NCI-H524 treated with DMSO at 0.1 percent for 48 hours (cell line): Measurements from ENCODE around the gene AKTIP.
"Not testable (repeated sequence)": the region's sequence is repeated elsewhere in the genome, so short reads cannot be mapped to it uniquely, and the experiment has no call there.

Experiments
- DNase-seq: peaks from one replicate; lab custom pipeline; 2025; lab: John Stamatoyannopoulos, UW

The AKTIP gene

DNA sequence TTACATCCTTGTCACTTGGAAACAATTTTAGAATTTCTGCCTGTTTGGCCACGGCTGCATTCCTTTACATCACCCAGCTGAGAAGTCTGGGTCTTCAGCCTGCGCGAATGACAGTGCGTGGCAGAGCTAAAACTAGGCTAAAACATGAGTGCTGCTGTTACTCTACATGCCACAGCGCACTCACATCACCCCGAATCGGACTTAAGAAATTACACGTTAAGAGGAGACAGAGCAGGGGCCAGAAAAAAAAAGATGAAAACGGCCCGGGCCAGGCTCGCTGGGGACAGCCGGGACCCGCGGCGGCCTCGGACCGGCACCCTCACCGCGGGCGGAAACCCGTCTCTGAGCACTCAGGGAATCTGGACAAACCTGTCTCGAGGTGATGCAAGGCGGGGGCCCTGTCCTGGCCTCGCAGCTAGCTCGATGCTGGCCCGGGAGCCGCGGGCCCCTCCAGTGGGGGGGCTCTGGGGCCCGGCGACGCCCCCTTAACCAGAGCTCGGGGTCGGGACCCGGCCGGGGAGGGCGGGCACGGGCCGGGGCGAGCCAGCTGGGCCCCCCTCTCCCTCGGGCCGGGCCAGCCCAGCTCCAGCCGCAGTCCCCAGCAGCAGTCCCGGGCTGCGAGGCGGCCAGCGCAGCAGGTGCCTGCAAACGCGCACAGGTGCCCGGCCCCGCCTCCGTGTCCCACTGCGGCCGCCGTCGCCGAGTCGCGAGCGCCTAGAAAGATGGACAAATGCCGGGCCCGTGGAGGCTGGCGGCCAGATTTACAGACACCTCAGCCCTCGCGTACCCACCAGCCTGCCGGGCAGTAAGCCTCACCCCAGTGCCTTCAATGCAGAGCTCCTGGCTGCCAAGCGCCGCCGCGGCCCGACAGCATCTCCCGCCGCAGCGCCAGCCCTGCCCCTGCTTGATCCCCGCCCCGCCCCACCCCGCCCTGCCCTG, at the start of gene AKTIP:
TSS of gene AKTIP (minus strand) at position 879 of the 939 bp plus-strand sequence. CDS start 2,950 bp downstream, outside the sequence.
- no peak for DNase-seq

DNA sequence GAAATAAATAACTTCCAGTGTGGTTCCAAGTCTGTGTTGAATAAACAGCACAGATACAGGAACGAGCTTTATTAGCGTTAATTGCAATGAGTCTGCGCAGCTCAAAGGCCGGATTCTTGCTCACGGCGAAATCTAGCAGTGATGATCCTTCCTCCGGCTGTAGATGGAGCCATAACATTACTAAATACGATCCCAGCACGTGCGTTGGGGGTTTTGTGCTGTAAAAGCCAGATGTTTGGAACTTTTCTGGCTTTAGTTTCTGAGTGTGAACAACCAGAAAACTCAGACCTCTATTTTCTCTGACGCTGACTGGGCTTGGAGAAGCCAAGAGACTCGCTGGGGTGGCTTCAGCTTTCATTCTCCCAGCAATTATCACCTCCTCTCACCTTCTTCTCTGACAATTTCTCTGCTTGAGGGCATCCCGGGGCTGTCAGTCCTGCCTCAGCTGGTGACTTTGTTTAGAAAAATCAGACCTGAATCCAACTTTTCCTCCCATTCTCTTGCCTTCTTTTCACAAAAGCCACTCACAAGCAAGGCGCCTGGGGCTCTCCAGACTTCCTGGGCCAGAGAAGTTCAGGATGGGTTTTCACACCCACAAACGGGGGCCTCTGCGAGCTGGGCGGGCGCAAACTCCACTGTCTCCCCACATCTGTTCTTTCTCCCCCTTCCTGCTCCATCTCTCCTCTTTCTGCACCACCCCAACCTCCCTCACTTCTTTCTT, 47.1 kb upstream of the AKTIP start:
- peak; percentile 54 for DNase-seq

- no peak for DNase-seq
Observed at GRCh38 chr16:53546988-53547391, 44.0 kb upstream of the AKTIP start.

DNA sequence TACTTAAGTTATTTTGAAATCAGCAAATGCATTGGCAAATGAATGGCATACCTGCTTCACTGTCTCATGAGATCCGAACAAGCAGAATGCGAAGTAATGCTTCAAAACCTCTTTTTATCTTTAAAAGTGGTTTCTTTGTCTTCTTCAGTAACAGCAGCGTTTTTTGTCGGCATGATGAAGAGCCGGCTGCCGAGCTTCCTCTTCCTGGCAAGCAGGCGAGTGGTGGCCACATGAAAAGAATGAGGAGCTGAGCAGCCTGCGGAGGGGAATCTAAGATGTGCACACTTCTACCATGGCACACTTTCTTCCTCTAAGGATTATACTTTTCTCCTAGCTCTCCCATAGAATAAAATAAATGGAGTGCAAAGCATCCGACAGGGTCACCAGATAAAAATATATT, 42.4 kb upstream of the AKTIP start:
- DNase-seq: no peak

DNA sequence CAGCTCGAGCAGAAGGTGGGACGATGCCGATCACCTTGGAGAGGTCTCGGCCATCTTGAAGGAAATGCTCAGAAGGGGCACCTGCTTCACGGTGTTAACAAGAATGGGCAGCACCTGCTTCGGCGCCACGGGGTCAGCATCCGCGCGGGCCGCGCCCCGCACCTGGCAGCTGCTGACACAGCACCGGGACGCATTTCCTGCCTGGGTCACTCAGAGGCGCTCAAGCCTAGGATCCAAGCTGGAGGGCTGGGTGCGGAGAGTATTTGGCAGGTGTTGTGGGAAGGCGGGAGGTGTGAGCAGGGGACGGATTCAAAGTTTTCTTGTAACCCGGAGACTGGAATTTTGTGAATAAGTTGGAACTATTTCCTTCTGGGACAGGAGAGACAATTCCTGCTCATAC, 39.3 kb upstream of the AKTIP start:
- DNase-seq: no peak

DNA sequence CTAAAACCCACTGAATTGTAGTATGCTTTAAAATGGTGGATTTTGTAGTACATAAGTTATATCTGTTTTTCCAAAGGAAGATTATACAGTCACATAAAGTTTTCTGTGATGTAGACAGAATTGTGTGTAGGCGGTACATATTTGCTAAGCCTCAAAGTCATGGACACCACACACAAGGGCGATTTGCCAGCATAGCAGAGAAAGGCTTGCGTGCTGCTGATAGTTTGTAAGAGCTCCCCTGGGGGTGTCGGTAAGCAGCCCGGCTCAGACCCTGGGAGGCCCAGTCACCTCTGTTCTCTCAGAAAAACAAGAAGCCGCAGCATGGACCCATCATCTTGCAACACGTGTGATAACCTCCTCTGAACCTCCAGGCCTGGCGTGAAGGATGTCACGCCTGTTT, 38.3 kb upstream of the AKTIP start:
- DNase-seq: no peak

- DNase-seq: not testable (repeated sequence)
Observed at GRCh38 chr16:53539759-53540718, 37.0 kb upstream of the AKTIP start.

DNA sequence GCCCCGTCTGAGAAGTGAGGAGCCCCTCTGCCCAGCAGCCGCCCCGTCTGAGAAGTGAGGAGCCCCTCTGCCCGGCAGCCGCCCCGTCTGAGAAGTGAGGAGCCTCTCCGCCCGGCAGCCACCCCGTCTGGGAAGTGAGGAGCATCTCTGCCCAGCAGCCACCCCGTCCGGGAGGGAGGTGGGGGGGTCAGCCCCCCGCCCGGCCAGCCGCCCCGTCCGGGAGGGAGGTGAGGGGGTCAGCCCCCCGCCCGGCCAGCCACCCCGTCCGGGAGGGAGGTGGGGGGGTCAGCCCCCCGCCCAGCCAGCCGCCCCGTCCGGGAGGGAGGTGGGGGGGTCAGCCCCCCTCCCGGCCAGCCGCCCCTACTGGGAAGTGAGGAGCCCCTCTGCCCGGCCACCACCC, 36.3 kb upstream of the AKTIP start:
- DNase-seq: not testable (repeated sequence)

DNA sequence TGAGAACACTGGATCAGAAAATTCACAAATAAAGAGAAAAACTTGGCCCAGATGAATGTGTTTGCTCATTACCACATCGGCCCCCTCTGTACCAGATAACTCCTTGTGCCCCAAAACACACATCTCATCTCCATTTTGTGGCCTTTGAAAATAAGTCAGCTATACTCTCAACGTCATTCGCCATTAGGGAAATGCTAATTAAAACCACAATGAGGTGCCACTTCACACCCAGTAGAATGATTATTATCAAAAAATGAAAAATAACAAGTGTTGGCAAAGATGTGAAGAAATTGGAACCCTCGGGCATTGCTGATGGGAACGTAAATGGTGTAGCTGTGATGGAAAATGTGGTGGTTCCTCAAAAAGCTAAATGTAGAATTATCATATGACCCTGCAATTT, 34.6 kb upstream of the AKTIP start:
- no peak for DNase-seq

DNA sequence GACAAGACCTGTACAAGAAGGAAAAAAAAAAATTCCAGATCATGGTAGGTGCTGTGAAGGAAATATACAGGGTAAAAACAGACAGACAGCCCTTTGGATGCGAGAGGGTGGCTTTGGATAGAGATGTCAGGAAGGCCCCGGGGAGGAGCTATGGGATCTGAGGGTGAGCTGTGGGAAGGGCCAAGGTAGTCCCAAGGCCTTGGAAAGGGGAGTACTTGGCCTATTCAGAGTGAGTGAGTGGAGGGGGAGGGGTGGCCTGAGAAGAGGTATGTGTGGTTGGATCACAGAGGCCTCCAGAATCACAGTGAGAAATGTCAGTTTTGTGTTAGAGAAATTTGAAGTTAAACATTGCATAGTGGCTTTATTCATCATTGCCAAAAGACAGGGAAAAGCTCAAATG, 31.2 kb upstream of the AKTIP start:
- no peak for DNase-seq

- DNase-seq: no peak
Observed at GRCh38 chr16:53530741-53531140, 27.7 kb upstream of the AKTIP start.

DNA sequence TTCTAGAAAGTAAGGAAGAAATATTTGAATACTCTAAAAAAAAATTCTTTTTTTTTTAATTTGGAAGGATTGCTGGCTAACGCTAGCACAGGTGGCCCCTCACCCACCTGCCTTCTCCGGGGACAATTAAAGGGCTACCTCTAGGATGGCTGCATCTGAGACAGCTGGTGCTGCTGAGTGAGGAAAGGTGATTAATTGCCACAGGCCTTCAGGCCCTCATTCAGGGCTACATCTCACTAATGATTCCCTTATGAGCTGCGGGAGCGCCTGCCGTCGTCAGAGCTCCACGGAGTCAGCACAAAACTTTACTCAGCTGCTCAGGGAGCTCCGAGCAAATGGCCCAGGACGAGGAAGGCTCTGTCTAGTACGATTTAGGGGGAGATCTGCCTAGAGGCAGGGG, 27.0 kb upstream of the AKTIP start:
- DNase-seq: peak; percentile 64

GRCh38 chr16:53529513-53529912, 26.5 kb upstream of the AKTIP start:
- DNase-seq: peak; percentile 75

DNA sequence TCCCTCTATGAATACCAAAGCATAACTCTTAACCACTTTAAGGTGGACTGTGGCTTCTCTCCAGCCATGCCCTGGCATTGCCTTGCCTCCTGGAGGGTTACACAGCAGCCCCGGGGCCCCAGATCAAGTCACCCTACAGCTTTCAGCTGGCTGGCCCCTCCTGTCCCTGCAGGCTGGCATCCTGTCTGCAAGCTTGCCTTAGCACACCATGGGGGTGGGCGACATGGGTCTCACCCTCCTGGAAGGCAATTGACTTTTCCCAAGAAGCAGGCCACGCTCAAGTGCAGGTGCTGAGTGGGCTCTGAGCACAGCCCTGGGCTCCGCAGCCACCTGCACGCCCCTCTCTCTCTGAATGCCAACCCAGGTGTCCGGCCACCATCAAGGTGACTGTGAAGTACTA, 25.8 kb upstream of the AKTIP start:
- no peak for DNase-seq

DNA sequence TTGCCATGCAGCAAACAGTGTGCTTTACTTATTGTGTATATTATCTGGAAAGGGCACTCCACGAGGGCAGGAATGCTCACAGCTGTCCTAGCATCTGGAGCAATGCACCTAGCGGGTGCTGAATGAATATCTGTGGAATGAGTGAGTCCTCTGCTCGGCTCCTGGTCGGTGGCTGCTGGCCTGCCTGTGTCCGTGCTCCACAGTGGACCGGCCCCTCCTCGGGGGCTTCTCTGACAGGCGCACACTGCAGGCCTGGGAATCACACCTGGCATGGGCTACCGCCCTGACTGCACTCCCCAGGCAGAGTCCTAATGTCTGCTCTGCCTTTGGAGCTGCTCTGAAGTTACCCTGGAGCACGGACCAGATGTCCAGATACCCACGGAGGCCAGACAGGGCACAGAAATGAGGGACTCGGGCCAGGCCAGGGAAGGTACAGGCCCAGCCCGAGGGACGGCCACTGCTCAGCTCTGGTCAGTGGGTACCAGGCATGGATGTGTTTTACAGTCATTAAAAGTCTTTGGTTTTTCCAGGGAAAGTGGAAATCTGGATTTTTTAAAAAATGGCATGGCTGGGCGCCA, 21.1 kb upstream of the AKTIP start:
- DNase-seq: no peak

GRCh38 chr16:53523126-53523804, 20.3 kb upstream of the AKTIP start:
- no peak for DNase-seq

- no peak for DNase-seq
Observed at GRCh38 chr16:53519417-53520091, 16.5 kb upstream of the AKTIP start.

GRCh38 chr16:53518550-53519416, 15.8 kb upstream of the AKTIP start:
- DNase-seq: no peak

DNA sequence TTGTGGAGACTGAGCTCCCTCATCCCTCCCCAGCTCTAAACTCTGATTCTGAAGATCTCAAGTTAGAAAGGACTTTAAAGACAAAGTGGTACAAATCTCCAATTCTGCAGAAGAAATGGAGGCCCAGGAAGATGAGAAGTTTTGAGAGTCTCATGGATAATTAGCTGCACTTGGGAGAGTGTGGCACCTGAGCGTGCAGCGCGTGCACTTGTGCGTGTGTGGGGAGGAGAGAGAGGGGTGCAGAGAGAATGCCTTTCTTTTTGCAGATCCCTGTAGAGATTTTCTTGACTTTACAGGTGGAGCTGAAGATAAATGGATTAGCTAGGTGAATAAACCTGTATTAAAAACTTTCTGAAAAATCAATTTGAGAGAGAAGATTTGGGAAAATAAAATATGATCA, 14.8 kb upstream of the AKTIP start:
- DNase-seq: no peak
